WERI-Rb-1 (cell line): ENCODE data around the gene TGFBR3.

Experiments
- DNase-seq: peaks from one replicate; pipeline ENCODE4 v3.0.0-alpha.2; 2020
- H3K27ac ChIP-seq: fragments of 250-450 bp; sonication (Bioruptor Pico); 2 replicates; pipeline ENCODE4 v1.5.1; 2020; ENCODE audit warnings: mild to moderate bottlenecking, moderate library complexity
- H3K27me3 ChIP-seq: fragments of 250-450 bp; sonication (Bioruptor Pico); 2 replicates; pipeline ENCODE4 v1.5.1; 2021; ENCODE audit warnings: mild to moderate bottlenecking, low read depth, moderate library complexity; ENCODE audit not compliant: insufficient read depth, severe bottlenecking
- H3K36me3 ChIP-seq: fragments of 250-450 bp; sonication (Bioruptor Pico); 2 replicates; pipeline ENCODE4 v1.5.1; 2020; ENCODE audit warnings: mild to moderate bottlenecking, moderate library complexity
- H3K4me3 ChIP-seq: 2 replicates; pipeline ENCODE4 v1.5.1; 2011; ENCODE audit warnings: low read depth, mild to moderate bottlenecking, control low read depth, low read length
- H3K9me3 ChIP-seq: fragments of 250-450 bp; sonication (Bioruptor Pico); 2 replicates; pipeline ENCODE4 v1.5.1; 2021; ENCODE audit warnings: mild to moderate bottlenecking, moderate library complexity; ENCODE audit not compliant: severe bottlenecking
- TF ChIP-seq, protein P1 (sequence below): IDR thresholded peaks from 2 replicates; pipeline ENCODE4 v1.5.1; 2011; ENCODE audit warnings: low read depth, mild to moderate bottlenecking, control low read depth, inconsistent platforms, low read length

TGFBR3 gene

GRCh38 chr1:91798740-91799139, 87.2 kb downstream of the TGFBR3 start:
- H3K27me3 ChIP-seq: no peaks in the 10 kb centered on the region
- H3K36me3 ChIP-seq: no peaks in the 10 kb centered on the region
- peaks cover 5% of the 10 kb centered on the region for H3K9me3 ChIP-seq
- no peak overlapping the region for H3K27ac ChIP-seq
- TF ChIP-seq, protein P1, sequence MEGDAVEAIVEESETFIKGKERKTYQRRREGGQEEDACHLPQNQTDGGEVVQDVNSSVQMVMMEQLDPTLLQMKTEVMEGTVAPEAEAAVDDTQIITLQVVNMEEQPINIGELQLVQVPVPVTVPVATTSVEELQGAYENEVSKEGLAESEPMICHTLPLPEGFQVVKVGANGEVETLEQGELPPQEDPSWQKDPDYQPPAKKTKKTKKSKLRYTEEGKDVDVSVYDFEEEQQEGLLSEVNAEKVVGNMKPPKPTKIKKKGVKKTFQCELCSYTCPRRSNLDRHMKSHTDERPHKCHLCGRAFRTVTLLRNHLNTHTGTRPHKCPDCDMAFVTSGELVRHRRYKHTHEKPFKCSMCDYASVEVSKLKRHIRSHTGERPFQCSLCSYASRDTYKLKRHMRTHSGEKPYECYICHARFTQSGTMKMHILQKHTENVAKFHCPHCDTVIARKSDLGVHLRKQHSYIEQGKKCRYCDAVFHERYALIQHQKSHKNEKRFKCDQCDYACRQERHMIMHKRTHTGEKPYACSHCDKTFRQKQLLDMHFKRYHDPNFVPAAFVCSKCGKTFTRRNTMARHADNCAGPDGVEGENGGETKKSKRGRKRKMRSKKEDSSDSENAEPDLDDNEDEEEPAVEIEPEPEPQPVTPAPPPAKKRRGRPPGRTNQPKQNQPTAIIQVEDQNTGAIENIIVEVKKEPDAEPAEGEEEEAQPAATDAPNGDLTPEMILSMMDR: no peak
- H3K4me3 ChIP-seq: no peak overlapping the region
- no peak for DNase-seq

- no peak for DNase-seq
- no peaks in the 10 kb centered on the region for H3K36me3 ChIP-seq
Observed at GRCh38 chr1:91798241-91798648, 87.7 kb downstream of the TGFBR3 start.

GRCh38 chr1:91797164-91797563, 88.8 kb downstream of the TGFBR3 start:
- H3K36me3 ChIP-seq: no peaks in the 10 kb centered on the region
- no peak overlapping the region for H3K27ac ChIP-seq
- no peak for DNase-seq
- no peaks in the 10 kb centered on the region for H3K27me3 ChIP-seq
- peaks cover 5% of the 10 kb centered on the region for H3K9me3 ChIP-seq
- TF ChIP-seq, protein P1: no peak
- no peak overlapping the region for H3K4me3 ChIP-seq

More at GRCh38 chr1:91798241-91798648, 87.7 kb downstream of the TGFBR3 start:
- TF ChIP-seq, protein P1: no peak
- H3K27me3 ChIP-seq: no peaks in the 10 kb centered on the region
- peaks cover 5% of the 10 kb centered on the region for H3K9me3 ChIP-seq
- no peak overlapping the region for H3K27ac ChIP-seq
- H3K4me3 ChIP-seq: no peak overlapping the region

DNA sequence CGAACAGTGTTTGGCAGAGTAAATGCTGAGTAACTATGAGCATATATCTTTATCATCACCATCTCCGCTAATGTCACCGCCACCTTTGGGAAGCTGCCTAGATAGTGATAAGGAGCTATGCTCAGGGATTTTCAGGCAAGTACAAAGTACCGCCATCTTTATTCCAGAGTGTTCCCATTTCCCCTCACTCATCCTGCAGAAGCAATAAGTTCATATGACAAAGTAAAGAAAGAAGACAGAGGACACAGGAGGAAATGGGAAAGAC, 89.6 kb downstream of the TGFBR3 start:
- H3K36me3 ChIP-seq: no peaks in the 10 kb centered on the region
- H3K27ac ChIP-seq: no peak overlapping the region

DNA sequence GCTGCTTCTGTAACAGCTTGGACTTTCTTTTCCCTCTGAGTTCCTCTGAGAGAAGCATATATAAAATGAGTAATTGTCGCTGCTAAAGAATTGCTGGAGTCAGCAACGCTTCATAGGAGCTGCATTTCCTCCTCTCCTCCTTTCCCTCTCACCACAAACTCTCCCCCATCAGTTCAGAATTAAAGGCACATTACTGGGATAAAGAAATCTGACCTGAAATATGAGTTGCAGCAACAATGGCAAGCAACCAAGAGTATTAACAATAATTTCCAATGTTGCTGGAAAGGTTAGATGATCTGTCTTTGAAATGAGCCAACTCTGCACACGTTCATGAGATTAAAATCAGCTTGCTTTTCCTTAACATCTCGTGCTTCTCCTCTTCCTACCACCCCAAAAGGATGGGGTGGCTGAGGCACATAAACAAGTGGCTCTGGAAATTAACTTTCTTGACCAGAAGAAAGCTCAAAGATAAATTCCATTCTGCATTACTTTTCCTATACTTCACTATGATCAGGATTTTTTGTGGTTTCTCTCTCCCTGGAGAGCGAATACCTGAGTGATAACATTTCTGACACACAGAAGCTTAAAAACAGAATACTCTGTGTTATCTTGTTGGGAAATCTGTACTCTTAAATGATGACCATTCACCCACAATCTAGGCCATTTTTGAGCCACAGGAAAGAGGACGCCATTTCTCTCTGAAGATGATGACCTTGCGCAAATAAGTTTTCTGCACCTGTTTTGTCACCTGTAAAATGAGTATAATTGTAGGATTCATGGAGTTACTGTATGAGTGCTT, 90.2 kb downstream of the TGFBR3 start:
- Histone ChIP-seq H3K9me3 (peaks cover 5% of the 10 kb centered on the region), H3K4me3 (no peak overlapping the region), H3K27me3 (no peaks in the 10 kb centered on the region), H3K36me3 (no peaks in the 10 kb centered on the region), H3K27ac (no peak overlapping the region)
- no peak for DNase-seq
- TF ChIP-seq, protein P1: no peak

More for the DNA sequence above, 89.6 kb downstream of the TGFBR3 start:
- TF ChIP-seq, protein P1: no peak
- no peaks in the 10 kb centered on the region for H3K27me3 ChIP-seq
- no peak for DNase-seq
- peaks cover 5% of the 10 kb centered on the region for H3K9me3 ChIP-seq
- no peak overlapping the region for H3K4me3 ChIP-seq

GRCh38 chr1:91793877-91794276, 92.1 kb downstream of the TGFBR3 start:
- TF ChIP-seq, protein P1: no peak
- DNase-seq: no peak
- no peak overlapping the region for H3K4me3 ChIP-seq

More at GRCh38 chr1:91793877-91794276, 92.1 kb downstream of the TGFBR3 start:
- H3K27me3 ChIP-seq: no peaks in the 10 kb centered on the region
- peaks cover 5% of the 10 kb centered on the region for H3K9me3 ChIP-seq
- H3K36me3 ChIP-seq: no peaks in the 10 kb centered on the region
- H3K27ac ChIP-seq: no peak overlapping the region
